ENCODE results near the gene ACP5.
A peak's percentile ranks its signal among the peaks of the same experiment; 100 is the strongest.
"Not testable (repeated sequence)": the region's sequence is repeated elsewhere in the genome, so short reads cannot be mapped to it uniquely, and the experiment has no call there.

ACP5 gene

DNA sequence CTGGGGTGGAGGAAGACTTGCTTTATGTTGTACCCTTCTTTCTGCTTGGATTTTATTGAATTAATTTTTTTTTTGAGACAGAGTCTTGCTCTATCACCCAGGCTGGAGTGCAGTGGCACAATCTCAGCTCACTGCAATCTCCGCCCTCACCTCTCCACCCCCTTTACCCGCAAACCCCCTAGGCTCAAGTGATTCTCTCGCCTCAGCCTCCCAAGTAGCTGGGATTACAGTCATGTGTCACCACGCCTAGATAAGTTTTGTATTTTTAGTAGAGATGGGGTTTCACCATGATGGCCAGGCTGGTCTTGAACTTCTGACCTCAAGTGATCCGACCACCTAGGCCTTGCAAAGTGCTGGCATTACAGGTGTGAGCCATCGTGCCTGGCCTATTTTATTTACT, 4.1 kb downstream of the ACP5 start:
- H2BK12ac ChIP-seq (ENCODE audit: low read length in 2 of 2); H3K4me3 ChIP-seq (ENCODE audit: insufficient read depth in 1 of 2, low read depth in 1 of 2, low read length in 2 of 2); H3K4me1 ChIP-seq (ENCODE audit: control insufficient read depth, insufficient read depth, low read depth, low read length); H2BK5ac ChIP-seq (ENCODE audit: low read depth, low read length, poor library complexity, severe bottlenecking); H4K8ac ChIP-seq (ENCODE audit: low read length); H3K36me3 ChIP-seq (ENCODE audit: control insufficient read depth in 1 of 2, insufficient read depth in 2 of 2, low read depth in 1 of 2, low read length in 2 of 2); H3K14ac ChIP-seq (ENCODE audit: low read length in 2 of 2); H3K9me3 ChIP-seq (ENCODE audit: control insufficient read depth, low read length); H3K18ac ChIP-seq (ENCODE audit: low read depth in 1 of 2, low read length in 2 of 2); H3K27me3 ChIP-seq (ENCODE audit: control insufficient read depth in 1 of 2, insufficient read depth in 1 of 2, low read length in 2 of 2); H3K79me1 ChIP-seq (replicated peaks; ENCODE audit: low read length, poor library complexity, severe bottlenecking); H2BK15ac ChIP-seq (ENCODE audit: low read depth, poor library complexity, severe bottlenecking); H4K91ac ChIP-seq (ENCODE audit: low read length); DNase-seq; H2AK5ac ChIP-seq (ENCODE audit: low read length, severe bottlenecking); H2BK120ac ChIP-seq (ENCODE audit: low read depth, low read length); H3K27ac ChIP-seq (ENCODE audit: low read length, poor library complexity, severe bottlenecking); H3K4me2 ChIP-seq (ENCODE audit: low read length, poor library complexity, severe bottlenecking); H3K9ac ChIP-seq (ENCODE audit: low read length); H2AFZ ChIP-seq (ENCODE audit: low read depth, low read length); H3K23ac ChIP-seq (ENCODE audit: low read length in 2 of 2); H3K4ac ChIP-seq (ENCODE audit: low read depth in 1 of 2, low read length in 2 of 2): not testable (repeated sequence)
- WGBS: 92% methylated on average over 6 of the region's 6 CpGs

DNA sequence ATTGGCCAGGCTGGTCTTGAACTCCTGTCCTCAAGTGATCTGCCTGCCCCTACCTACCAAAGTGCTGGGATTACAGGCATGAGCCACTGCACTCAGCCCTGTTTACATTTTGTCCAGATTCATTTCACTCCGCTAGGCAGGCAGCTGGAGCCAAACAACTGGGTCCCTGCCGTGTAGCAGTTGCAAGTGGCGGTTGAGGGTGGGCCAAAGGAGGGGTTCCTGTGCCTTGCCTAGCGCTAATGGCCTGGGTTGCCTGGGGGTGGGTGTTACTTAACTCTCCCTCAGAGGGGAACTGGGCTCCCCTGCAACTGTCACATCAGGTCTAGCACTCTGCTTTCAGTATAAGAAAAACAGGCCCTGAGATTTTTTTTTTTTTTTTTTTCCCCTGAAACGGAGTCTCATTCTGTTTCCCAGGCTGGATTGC, 7.4 kb downstream of the ACP5 start:
- H3K79me1 ChIP-seq (replicated peaks; ENCODE audit: low read length, poor library complexity, severe bottlenecking): no peaks in the 10 kb centered on the region
- no peak overlapping the region for H3K4ac ChIP-seq (ENCODE audit: low read depth in 1 of 2, low read length in 2 of 2)
- H2BK15ac ChIP-seq (ENCODE audit: low read depth, poor library complexity, severe bottlenecking): no peak overlapping the region
- 78% methylated on average over 5 of the region's 5 CpGs for WGBS
- no peaks in the 10 kb centered on the region for H3K27me3 ChIP-seq (ENCODE audit: control insufficient read depth in 1 of 2, insufficient read depth in 1 of 2, low read length in 2 of 2)
- no peak overlapping the region for H3K9ac ChIP-seq (ENCODE audit: low read length)
- H3K4me3 ChIP-seq (ENCODE audit: insufficient read depth in 1 of 2, low read depth in 1 of 2, low read length in 2 of 2): no peak overlapping the region
- no peak overlapping the region for H4K8ac ChIP-seq (ENCODE audit: low read length)
- H3K18ac ChIP-seq (ENCODE audit: low read depth in 1 of 2, low read length in 2 of 2): no peak overlapping the region
- no peak overlapping the region for H2BK12ac ChIP-seq (ENCODE audit: low read length in 2 of 2)
- H3K27ac ChIP-seq (ENCODE audit: low read length, poor library complexity, severe bottlenecking): no peak overlapping the region
- H2AFZ ChIP-seq (ENCODE audit: low read depth, low read length): no peak overlapping the region
- peaks cover 4% of the 10 kb centered on the region for H3K4me1 ChIP-seq (ENCODE audit: control insufficient read depth, insufficient read depth, low read depth, low read length)
- no peak overlapping the region for H4K91ac ChIP-seq (ENCODE audit: low read length)
- no peak for DNase-seq
- no peak overlapping the region for H2BK5ac ChIP-seq (ENCODE audit: low read depth, low read length, poor library complexity, severe bottlenecking)
- no peaks in the 10 kb centered on the region for H3K36me3 ChIP-seq (ENCODE audit: control insufficient read depth in 1 of 2, insufficient read depth in 2 of 2, low read depth in 1 of 2, low read length in 2 of 2)
- no peak overlapping the region for H3K4me2 ChIP-seq (ENCODE audit: low read length, poor library complexity, severe bottlenecking)
- no peak overlapping the region for H3K23ac ChIP-seq (ENCODE audit: low read length in 2 of 2)
- no peak overlapping the region for H2AK5ac ChIP-seq (ENCODE audit: low read length, severe bottlenecking)
- no peaks in the 10 kb centered on the region for H3K9me3 ChIP-seq (ENCODE audit: control insufficient read depth, low read length)
- H3K14ac ChIP-seq (ENCODE audit: low read length in 2 of 2): no peak overlapping the region
- no peak overlapping the region for H2BK120ac ChIP-seq (ENCODE audit: low read depth, low read length)

- 89% methylated on average over 2 of the region's 2 CpGs for WGBS
- H3K4ac ChIP-seq (ENCODE audit: low read depth in 1 of 2, low read length in 2 of 2): no peak overlapping the region
- DNase-seq: no peak
These were observed 11.3 kb downstream of the ACP5 start for GRCh38 chr19:11566164-11566563.

GRCh38 chr19:11565649-11565980, 11.8 kb downstream of the ACP5 start:
- not testable (repeated sequence) for H3K18ac ChIP-seq (ENCODE audit: low read depth in 1 of 2, low read length in 2 of 2); H2BK15ac ChIP-seq (ENCODE audit: low read depth, poor library complexity, severe bottlenecking); DNase-seq; H2AFZ ChIP-seq (ENCODE audit: low read depth, low read length); H3K23ac ChIP-seq (ENCODE audit: low read length in 2 of 2); H3K14ac ChIP-seq (ENCODE audit: low read length in 2 of 2); H3K27ac ChIP-seq (ENCODE audit: low read length, poor library complexity, severe bottlenecking); H3K4ac ChIP-seq (ENCODE audit: low read depth in 1 of 2, low read length in 2 of 2); H2BK5ac ChIP-seq (ENCODE audit: low read depth, low read length, poor library complexity, severe bottlenecking); H3K4me3 ChIP-seq (ENCODE audit: insufficient read depth in 1 of 2, low read depth in 1 of 2, low read length in 2 of 2); H3K79me1 ChIP-seq (replicated peaks; ENCODE audit: low read length, poor library complexity, severe bottlenecking); H3K4me1 ChIP-seq (ENCODE audit: control insufficient read depth, insufficient read depth, low read depth, low read length); H2BK120ac ChIP-seq (ENCODE audit: low read depth, low read length); H2BK12ac ChIP-seq (ENCODE audit: low read length in 2 of 2); H4K91ac ChIP-seq (ENCODE audit: low read length); H3K4me2 ChIP-seq (ENCODE audit: low read length, poor library complexity, severe bottlenecking); H3K36me3 ChIP-seq (ENCODE audit: control insufficient read depth in 1 of 2, insufficient read depth in 2 of 2, low read depth in 1 of 2, low read length in 2 of 2); H3K9ac ChIP-seq (ENCODE audit: low read length); H4K8ac ChIP-seq (ENCODE audit: low read length); H3K27me3 ChIP-seq (ENCODE audit: control insufficient read depth in 1 of 2, insufficient read depth in 1 of 2, low read length in 2 of 2); H2AK5ac ChIP-seq (ENCODE audit: low read length, severe bottlenecking); H3K9me3 ChIP-seq (ENCODE audit: control insufficient read depth, low read length)
- WGBS: 84% methylated on average over 4 of the region's 5 CpGs

More at GRCh38 chr19:11566164-11566563, 11.3 kb downstream of the ACP5 start:
- Histone ChIP-seq H3K36me3 (ENCODE audit: control insufficient read depth in 1 of 2, insufficient read depth in 2 of 2, low read depth in 1 of 2, low read length in 2 of 2) (no peaks in the 10 kb centered on the region), H3K4me2 (ENCODE audit: low read length, poor library complexity, severe bottlenecking) (no peak overlapping the region), H3K9me3 (ENCODE audit: control insufficient read depth, low read length) (no peaks in the 10 kb centered on the region), H2AK5ac (ENCODE audit: low read length, severe bottlenecking) (no peak overlapping the region), H2BK5ac (ENCODE audit: low read depth, low read length, poor library complexity, severe bottlenecking) (no peak overlapping the region), H2BK15ac (ENCODE audit: low read depth, poor library complexity, severe bottlenecking) (no peak overlapping the region), H3K27me3 (ENCODE audit: control insufficient read depth in 1 of 2, insufficient read depth in 1 of 2, low read length in 2 of 2) (no peaks in the 10 kb centered on the region), H3K18ac (ENCODE audit: low read depth in 1 of 2, low read length in 2 of 2) (no peak overlapping the region), H2AFZ (ENCODE audit: low read depth, low read length) (peak overlapping the region; percentile 53), H4K8ac (ENCODE audit: low read length) (no peak overlapping the region), H3K9ac (ENCODE audit: low read length) (no peak overlapping the region), H3K4me3 (ENCODE audit: insufficient read depth in 1 of 2, low read depth in 1 of 2, low read length in 2 of 2) (no peak overlapping the region), H2BK120ac (ENCODE audit: low read depth, low read length) (no peak overlapping the region), H3K4me1 (ENCODE audit: control insufficient read depth, insufficient read depth, low read depth, low read length) (peaks cover 4% of the 10 kb centered on the region), H2BK12ac (ENCODE audit: low read length in 2 of 2) (no peak overlapping the region), H3K23ac (ENCODE audit: low read length in 2 of 2) (no peak overlapping the region), H4K91ac (ENCODE audit: low read length) (no peak overlapping the region), H3K27ac (ENCODE audit: low read length, poor library complexity, severe bottlenecking) (no peak overlapping the region), H3K14ac (ENCODE audit: low read length in 2 of 2) (no peak overlapping the region), H3K79me1 (replicated peaks; ENCODE audit: low read length, poor library complexity, severe bottlenecking) (no peaks in the 10 kb centered on the region)
